ENCODE measurements around the gene RAD51B.

GRCh38 chr14:68122651-68123050 lies 303.1 kb downstream of the RAD51B start:
- TF ChIP-seq CTCF (IDR thresholded peaks at IDR 0.05) = no peak
- no peak for TF ChIP-seq EP300 (IDR thresholded peaks at IDR 0.05)
- TF ChIP-seq POLR2AphosphoS5 (IDR thresholded peaks at IDR 0.05) = no peak
